CD4-positive, alpha-beta T cell (primary cell): ENCODE data around the gene GRN. TPM values are rescaled to one million over a fixed set of nuclear protein-coding genes. Genes with fewer than 3 reads are reported as not detected.

Experiments used
- ATAC-seq: fragments of 200-7000 bp; cut with Tn5 transposase; one replicate; pipeline ENCODE4 v1.10.0; 2022; ENCODE audit warnings: mild to moderate bottlenecking; ENCODE audit not compliant: poor library complexity
- CTCF ChIA-PET: fragments of 350-600 bp; sonication (Branson Sonifier 250); formaldehyde crosslinking; loops from one replicate; lab custom pipeline; 2021; ENCODE audit warnings: antibody characterized with exemption, inconsistent platforms; lab: Charles Lee
- POLR2A ChIA-PET: fragments of 350-600 bp; sonication (Branson Sonifier 250); formaldehyde crosslinking; loops from one replicate; lab custom pipeline; 2021; ENCODE audit warnings: antibody characterized with exemption, inconsistent platforms; lab: Charles Lee
- DNase-seq, 14 experiments: peaks; one replicate each; pipeline ENCODE4 v3.0.0-alpha.2; 2013 to 2020; ENCODE audit warnings: mixed read lengths in 2 of 14
- H3K27ac ChIP-seq, 2 donors: one replicate each; pipeline versions ENCODE4 v1.5.1 to v1.7.0; 2013; ENCODE audit warnings: low read length in 2 of 2, low read depth in 1 of 2, mild to moderate bottlenecking in 1 of 2
- H3K27me3 ChIP-seq, 2 experiments: 1 replicate in 1 of 2; 2 replicates in 1 of 2; pipeline versions ENCODE4 v1.6.1 to v1.7.0; 2013; ENCODE audit warnings: low read length in 2 of 2, control low read depth in 1 of 2, mild to moderate bottlenecking in 1 of 2, moderate library complexity in 1 of 2; ENCODE audit not compliant: insufficient read depth in 2 of 2, control insufficient read depth in 1 of 2
- H3K36me3 ChIP-seq: one replicate; pipeline ENCODE4 v1.6.1; 2013; ENCODE audit warnings: low read length, control low read depth; ENCODE audit not compliant: insufficient read depth
- H3K4me1 ChIP-seq: one replicate; pipeline ENCODE4 v1.6.1; 2013; ENCODE audit warnings: low read length, control low read depth; ENCODE audit not compliant: insufficient read depth
- H3K4me3 ChIP-seq: one replicate; pipeline ENCODE4 v1.5.1; 2013; ENCODE audit warnings: mild to moderate bottlenecking, low read length, moderate library complexity
- H3K9me3 ChIP-seq, 2 experiments: 1 replicate in 1 of 2; 2 replicates in 1 of 2; pipeline versions ENCODE4 v1.6.1 to v1.7.0; 2013; ENCODE audit warnings: low read length in 2 of 2, mild to moderate bottlenecking in 2 of 2, control low read depth in 1 of 2, moderate library complexity in 1 of 2; ENCODE audit not compliant: control insufficient read depth in 1 of 2, insufficient read depth in 1 of 2
- H3K27ac Mint-ChIP-seq: one replicate; pipeline ENCODE4 v1.8.0; 2020; ENCODE audit warnings: mixed read lengths
- H3K27me3 Mint-ChIP-seq: one replicate; pipeline ENCODE4 v1.8.0; 2021; ENCODE audit warnings: mixed read lengths
- H3K36me3 Mint-ChIP-seq: one replicate; pipeline ENCODE4 v1.8.0; 2021; ENCODE audit warnings: low read depth, mixed read lengths
- H3K4me1 Mint-ChIP-seq: one replicate; pipeline ENCODE4 v1.8.0; 2021; ENCODE audit warnings: low read depth, mixed read lengths
- H3K4me3 Mint-ChIP-seq: one replicate; pipeline ENCODE4 v1.8.0; 2020; ENCODE audit warnings: mild to moderate bottlenecking, mixed read lengths
- H3K9me3 Mint-ChIP-seq: one replicate; pipeline ENCODE4 v1.8.0; 2020; ENCODE audit warnings: mixed read lengths
- intact Hi-C, 2 experiments: fragments of 100-400 bp; cut with DNase I in 1 of 2; cut with micrococcal nuclease in 1 of 2; formaldehyde crosslinking; loops; one replicate each; pipeline versions ENCODE4 v1.15.1 to v1.9.0; 2023 to 2025; cut with DNase I, micrococcal nuclease
- total RNA-seq, 174 experiments: library from RNA in 2 of 174; stranded (reverse) in 2 of 174; gene quantifications; one replicate each; pipeline ENCODE4 v1.2.3 and lab custom pipeline; 2021 to 2026
- TF ChIP-seq, protein P1 (sequence below): fragments of 200-600 bp; IDR thresholded peaks from one replicate; pipeline ENCODE4 v1.8.0; 2022; ENCODE audit warnings: antibody characterized with exemption, mild to moderate bottlenecking

GRN gene
- total RNA-seq, 2 experiments from 2014 or later, result 15.3 to 16.1 TPM

- no peak overlapping the region for H3K4me3 ChIP-seq
- H3K4me1 ChIP-seq, result no peaks in the 10 kb centered on the region
- Mint-ChIP-seq H3K36me3 (peaks cover 66% of the 10 kb centered on the region), H3K27ac (no peak overlapping the region), H3K4me1 (no peaks in the 10 kb centered on the region), H3K9me3 (no peaks in the 10 kb centered on the region), H3K27me3 (no peaks in the 10 kb centered on the region), H3K4me3 (no peak overlapping the region)
- ChIA-PET POLR2A (interaction anchor here (2.2 kb wide), 1 partner anchor 12 kb away, joined by 7 read pairs; no protein-coding TSS in a partner anchor), CTCF (interaction anchor here (1.3 kb wide), 1 partner anchor 13 kb away, joined by 3 read pairs; no protein-coding TSS in a partner anchor)
- H3K27ac ChIP-seq, result no peak overlapping the region
- no peaks in the 10 kb centered on the region for H3K9me3 ChIP-seq
- no peaks in the 10 kb centered on the region for H3K27me3 ChIP-seq
- intact Hi-C loops, result no loop called here
- DNase-seq, result no peak
- TF ChIP-seq, protein P1, sequence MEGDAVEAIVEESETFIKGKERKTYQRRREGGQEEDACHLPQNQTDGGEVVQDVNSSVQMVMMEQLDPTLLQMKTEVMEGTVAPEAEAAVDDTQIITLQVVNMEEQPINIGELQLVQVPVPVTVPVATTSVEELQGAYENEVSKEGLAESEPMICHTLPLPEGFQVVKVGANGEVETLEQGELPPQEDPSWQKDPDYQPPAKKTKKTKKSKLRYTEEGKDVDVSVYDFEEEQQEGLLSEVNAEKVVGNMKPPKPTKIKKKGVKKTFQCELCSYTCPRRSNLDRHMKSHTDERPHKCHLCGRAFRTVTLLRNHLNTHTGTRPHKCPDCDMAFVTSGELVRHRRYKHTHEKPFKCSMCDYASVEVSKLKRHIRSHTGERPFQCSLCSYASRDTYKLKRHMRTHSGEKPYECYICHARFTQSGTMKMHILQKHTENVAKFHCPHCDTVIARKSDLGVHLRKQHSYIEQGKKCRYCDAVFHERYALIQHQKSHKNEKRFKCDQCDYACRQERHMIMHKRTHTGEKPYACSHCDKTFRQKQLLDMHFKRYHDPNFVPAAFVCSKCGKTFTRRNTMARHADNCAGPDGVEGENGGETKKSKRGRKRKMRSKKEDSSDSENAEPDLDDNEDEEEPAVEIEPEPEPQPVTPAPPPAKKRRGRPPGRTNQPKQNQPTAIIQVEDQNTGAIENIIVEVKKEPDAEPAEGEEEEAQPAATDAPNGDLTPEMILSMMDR, result no peak
- H3K36me3 ChIP-seq, result peaks cover 48% of the 10 kb centered on the region
- no peak for ATAC-seq
These were observed 52.7 kb downstream of the GRN start for GRCh38 chr17:44397479-44398440.

- POLR2A ChIA-PET, result interaction anchor here (0.6 kb wide), 1 partner anchor 18 kb away, joined by 4 read pairs; no protein-coding TSS in a partner anchor
- Mint-ChIP-seq H3K27me3 (no peaks in the 10 kb centered on the region), H3K4me3 (no peak overlapping the region), H3K36me3 (peaks cover 75% of the 10 kb centered on the region), H3K27ac (no peak overlapping the region), H3K9me3 (no peaks in the 10 kb centered on the region), H3K4me1 (no peaks in the 10 kb centered on the region)
- H3K4me1 ChIP-seq, result no peaks in the 10 kb centered on the region
- H3K4me3 ChIP-seq, result no peak overlapping the region
- no peak overlapping the region for H3K27ac ChIP-seq
- no peaks in the 10 kb centered on the region for H3K27me3 ChIP-seq
- DNase-seq, result no peak
- TF ChIP-seq, protein P1, result no peak
- CTCF ChIA-PET, result interaction anchor here (1.3 kb wide), 1 partner anchor 14 kb away, joined by 3 read pairs; no protein-coding TSS in a partner anchor
- intact Hi-C loops, result no loop called here
- no peaks in the 10 kb centered on the region for H3K9me3 ChIP-seq
- peaks cover 54% of the 10 kb centered on the region for H3K36me3 ChIP-seq
- ATAC-seq, result no peak
These were observed 53.9 kb downstream of the GRN start for GRCh38 chr17:44398692-44399691.

DNA sequence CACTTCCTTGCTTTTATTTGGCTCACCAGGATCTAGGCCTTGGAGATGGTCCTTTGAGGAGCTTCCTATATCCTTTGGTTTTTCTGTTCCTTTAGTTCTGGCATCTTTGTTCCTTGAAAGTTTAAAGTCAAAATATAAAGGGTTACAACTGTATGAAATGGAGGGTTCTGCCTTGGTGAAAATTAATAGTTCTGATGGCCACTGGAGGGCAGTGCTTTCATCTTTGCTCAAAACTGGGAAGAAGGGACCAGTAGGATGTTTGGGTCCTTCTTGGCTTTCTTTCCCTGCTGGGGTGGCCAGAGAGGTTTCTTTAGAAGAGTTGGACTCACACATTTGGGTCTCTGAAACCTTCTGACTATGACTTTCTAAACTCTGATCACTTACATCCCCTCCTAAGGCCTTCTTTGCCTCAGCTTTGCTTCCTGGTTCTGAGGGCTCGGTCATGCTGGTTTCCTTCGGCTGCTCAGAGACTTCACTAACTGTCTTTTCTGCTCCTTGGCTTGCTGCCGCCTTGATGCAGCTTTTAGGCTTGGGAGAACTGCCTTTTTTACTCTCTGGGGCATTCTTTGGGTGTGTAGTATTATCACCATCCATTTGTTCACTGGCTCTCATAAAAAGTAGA is 55.2 kb downstream of the GRN start:
- Mint-ChIP-seq H3K27ac (no peak overlapping the region), H3K4me1 (no peaks in the 10 kb centered on the region), H3K9me3 (no peaks in the 10 kb centered on the region), H3K4me3 (no peak overlapping the region), H3K27me3 (no peaks in the 10 kb centered on the region), H3K36me3 (peaks cover 85% of the 10 kb centered on the region)
- intact Hi-C loops, result no loop called here
- DNase-seq, result no peak
- Histone ChIP-seq H3K36me3 (peaks cover 64% of the 10 kb centered on the region), H3K4me1 (no peaks in the 10 kb centered on the region), H3K27me3 (no peaks in the 10 kb centered on the region), H3K4me3 (no peak overlapping the region), H3K9me3 (no peaks in the 10 kb centered on the region), H3K27ac (no peak overlapping the region)
- ChIA-PET POLR2A (no interaction called here), CTCF (no interaction called here)
- TF ChIP-seq, protein P1, result no peak
- ATAC-seq, result no peak
